Raji (cell line): ENCODE data around the gene OR7D2.

Experiments used
- POLR2A ChIP-seq: IDR thresholded peaks from 2 replicates; pipeline ENCODE4 v1.6.1; 2011; ENCODE audit warnings: low read depth, low read length, control low read depth; ENCODE audit not compliant: insufficient read depth

OR7D2 gene

GRCh38 chr19:9171393-9171991 is 7.3 kb upstream of the OR7D2 start:
- TF ChIP-seq POLR2A, result no peak

GRCh38 chr19:9175326-9175725 is 3.5 kb upstream of the OR7D2 start:
- TF ChIP-seq POLR2A, result no peak

GRCh38 chr19:9183000-9183399 is 4.2 kb downstream of the OR7D2 start:
- TF ChIP-seq POLR2A, result no peak

DNA sequence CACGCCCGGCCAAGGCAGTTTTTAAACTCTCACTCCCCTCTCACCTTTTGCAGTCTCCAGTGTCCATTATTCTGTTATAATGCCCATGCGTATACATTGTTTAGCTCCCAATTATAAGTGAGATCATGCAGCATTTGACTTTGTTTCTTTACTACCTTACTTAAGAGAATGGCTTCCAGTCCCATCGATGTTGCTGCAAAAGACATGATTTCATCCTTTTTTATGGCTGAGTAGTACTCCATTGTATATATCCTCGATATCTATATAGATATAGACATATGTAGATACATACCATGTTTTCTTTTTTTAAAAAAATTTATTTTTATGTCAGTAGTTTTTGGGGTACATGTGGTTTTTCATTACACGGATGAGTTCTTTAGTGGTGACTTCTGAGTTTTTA is 8.4 kb downstream of the OR7D2 start:
- TF ChIP-seq POLR2A, result no peak

DNA sequence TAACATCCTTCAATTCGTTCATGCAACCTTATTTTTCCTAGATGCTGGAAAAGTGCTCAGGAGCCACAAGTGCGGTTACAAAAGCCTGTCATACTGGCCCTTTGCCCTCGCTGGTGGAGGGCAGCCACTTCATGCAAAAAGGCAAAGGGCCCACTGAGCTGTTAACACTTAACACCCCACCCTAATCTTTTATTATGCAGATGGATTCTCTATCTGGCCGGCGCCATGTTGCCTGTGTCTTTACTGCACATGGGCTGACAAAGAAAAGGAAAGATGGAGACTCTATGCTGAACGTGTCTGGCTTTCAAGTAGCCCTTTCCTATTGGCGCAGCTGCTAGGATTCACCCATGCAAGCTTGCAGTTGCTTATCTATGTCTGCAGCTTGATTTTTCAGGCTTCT is 10.8 kb downstream of the OR7D2 start:
- no peak for TF ChIP-seq POLR2A

DNA sequence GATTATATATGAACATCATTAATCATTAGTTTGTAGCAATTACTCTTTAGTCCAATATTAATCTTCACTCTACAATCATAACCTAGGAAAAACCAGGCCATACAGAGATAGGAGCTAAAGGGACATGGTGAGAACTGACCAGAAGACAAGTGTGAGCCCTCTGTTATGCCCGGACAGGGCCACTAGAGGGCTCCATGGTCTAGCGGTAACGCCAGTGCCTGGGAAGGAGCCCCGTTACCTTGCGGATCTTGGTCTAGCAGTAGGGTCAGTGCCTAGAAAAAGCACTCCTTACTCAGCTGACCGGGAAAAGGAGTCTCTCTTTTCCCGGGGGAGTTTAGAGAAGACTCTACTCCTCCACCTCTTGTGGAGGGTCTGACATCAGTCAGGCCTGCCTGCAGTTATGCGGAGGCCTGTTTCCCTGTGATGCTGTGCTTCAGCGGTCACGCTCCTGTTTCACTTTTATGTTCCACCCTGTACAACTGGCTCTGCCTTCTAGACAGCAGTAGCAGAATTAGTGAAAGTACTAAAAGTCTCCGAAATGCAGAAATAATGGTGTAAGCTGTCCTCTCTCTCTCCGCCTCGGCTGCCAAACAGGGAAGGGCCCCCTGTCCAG is 26.8 kb downstream of the OR7D2 start:
- TF ChIP-seq POLR2A, result no peak

DNA sequence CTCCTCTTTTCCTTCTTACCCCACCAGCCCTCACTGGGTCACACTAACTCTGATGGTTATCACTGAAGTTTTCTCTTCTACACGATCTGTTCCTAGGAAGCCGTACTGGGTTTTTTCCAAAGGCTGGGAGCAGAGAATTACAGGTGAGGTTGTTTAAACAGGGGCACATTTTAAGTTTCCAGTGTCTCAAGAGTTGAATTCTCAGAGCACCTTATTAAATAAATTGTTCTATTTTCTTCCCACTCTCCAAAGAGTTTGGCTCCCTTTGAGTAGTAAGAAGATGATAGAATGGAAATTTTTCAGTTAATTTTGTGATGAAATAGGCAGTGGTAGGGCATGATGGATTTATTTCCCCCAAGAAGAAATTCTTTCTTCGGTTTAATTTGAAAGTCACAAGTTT is 40.7 kb downstream of the OR7D2 start, which contains the start of gene OR7D4:
OR7D4 (minus strand) TSS at position 101 of the 400 bp plus-strand sequence. CDS start 4,752 bp downstream, outside the sequence.
- TF ChIP-seq POLR2A, result no peak
